Hematopoietic multipotent progenitor cell treated with erythropoietin and hydrocortisone succinate and interleukin-3 and kit ligand, for 15 days (in vitro differentiated cells): Measurements from ENCODE around the gene THEM4.

Source experiments
- DNase-seq: peaks from one replicate; pipeline ENCODE4 v3.0.0-alpha.2; 2015; ENCODE audit warnings: low spot score

Gene THEM4

DNA sequence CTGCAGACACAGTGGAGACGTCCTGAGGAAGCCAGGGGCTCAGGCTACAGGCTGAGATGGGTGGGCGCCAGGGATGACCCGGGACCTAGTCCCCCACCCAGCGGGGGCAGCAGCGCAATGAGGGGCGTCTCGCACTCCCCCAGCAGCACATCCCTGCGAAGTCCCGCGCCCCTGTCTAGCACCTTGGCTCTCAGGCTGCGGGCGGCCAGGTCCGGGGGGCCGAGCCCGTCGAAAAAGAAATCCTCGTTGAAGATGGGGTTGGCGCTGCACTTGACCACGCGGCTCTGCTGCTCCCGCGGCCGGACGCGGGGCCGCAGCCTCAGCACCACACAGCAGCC is 71.5 kb downstream of the THEM4 start:
- no peak for DNase-seq

DNA sequence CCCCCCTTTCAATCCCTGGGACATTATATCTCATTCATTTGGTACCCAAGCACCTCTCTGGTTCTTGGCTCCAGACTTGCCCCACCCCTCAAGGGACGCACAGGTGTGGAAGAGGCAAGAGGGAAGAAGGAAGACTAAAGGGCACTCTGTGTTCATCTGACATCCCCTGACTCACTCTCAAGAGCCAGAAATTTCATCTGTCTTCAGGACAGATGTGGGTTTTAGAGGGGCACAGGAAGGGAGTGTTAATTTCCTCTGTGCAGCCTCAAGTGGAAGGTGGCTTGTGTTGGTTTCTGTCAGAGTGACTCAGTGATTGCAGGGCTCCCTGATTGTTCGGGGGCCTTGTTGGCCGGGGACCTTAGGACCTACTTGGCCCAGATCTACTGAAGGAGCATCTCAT is 72.1 kb downstream of the THEM4 start:
- DNase-seq: no peak

DNA sequence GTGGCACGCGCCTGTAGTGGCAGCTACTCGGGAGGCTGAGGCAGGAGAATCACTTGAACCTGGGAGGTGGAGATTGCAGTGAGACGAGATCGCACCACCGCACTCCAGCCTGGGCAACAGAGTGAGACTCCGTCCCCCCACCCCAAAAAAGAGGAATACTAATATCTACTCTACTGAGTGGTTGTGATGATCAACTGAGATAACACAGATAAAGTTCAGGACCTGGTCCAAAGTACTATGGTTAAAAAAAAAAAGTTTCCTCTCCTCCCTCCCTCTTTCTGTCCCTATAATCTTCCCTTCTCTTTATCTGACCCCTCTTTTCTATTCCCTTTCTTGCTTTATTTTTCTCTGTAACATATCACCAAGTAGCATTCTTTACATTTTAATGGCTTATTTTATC is 73.7 kb downstream of the THEM4 start:
- DNase-seq: no peak

DNA sequence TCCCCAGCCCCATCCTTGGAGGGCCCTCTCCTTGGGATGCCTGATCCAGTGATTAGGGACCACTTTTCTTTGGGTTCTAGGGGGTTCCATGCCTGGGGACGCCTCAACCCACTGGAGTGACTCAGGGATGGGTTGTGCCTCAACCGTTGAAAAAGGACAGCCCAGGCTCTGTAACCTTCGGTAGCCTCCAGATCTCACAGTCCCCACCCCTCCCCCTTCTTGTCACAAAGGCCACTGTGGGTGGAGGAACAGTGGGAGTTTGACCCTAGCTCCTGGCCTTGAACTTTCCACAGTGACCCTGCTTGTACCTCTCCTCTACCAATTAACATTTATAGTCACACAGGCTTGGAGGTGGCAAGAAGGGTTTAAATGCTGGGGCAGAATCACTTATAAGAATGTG is 75.1 kb downstream of the THEM4 start:
- no peak for DNase-seq

DNA sequence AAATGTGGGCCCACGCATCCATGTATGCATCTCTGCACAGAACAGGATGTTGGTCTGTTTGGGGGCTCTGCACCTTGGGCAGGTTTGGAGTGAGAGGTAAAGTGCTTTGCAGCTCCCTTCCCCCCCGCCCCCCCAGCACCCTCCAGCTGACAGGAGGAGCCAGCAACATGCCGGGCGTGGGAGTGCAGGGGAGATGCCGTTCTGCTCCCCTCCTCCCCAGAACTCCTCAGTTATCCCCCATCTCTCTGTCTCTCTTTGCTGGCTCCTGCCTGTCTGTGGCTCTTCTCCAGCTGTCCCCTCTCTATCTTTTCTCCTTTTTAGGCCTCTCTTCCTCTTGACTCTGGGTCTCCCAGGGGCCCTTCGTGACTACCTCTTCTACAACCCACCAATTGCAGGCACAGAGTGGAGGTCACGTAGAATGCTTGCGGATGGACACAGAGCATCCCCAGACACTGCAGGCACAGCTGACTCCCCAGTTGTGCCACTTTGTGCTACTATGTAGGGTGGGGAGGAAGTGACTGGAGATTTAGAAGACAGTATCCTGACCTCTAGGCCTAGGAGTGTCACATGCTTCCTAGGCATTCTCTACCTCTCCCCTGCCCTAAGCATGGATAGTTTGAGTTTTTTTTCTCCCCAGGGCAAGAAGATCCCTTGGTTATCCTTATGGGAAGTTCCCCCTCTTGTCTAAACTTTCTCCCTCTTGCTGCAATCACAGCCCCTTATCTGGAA is 76.0 kb downstream of the THEM4 start:
- DNase-seq: no peak

DNA sequence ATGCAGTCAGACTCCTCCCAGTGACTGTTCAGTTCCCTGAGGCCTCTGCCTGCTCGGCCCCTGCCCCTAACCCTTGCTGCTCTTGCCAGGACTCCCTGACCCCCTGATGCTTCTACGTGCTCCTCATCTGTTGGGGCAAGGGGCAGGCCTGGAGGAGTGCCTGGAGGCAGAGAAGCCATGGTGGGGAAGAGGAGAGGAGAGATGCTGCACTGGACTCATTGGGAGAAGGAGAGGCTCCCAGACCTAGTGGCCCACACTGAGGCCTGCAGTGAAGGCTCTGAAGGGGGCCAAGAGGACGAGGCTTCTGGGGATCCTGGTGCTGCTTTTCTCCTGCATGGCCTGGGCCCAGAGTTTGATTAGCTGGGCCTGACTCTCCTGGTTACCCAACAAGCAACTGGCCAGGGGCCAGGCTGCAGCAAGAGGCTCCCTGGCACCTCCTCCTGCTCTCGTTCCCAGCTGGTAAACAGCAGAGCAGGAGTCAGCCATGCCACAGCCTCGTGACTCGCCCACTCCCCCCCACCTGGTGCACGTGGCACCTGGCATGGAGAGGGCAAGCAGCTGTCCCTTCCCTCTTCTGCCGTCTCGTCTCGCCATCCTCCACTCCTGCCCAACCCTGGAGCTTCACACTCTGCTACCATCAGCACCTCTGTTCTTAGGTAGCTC is 76.9 kb downstream of the THEM4 start:
- DNase-seq: no peak

DNA sequence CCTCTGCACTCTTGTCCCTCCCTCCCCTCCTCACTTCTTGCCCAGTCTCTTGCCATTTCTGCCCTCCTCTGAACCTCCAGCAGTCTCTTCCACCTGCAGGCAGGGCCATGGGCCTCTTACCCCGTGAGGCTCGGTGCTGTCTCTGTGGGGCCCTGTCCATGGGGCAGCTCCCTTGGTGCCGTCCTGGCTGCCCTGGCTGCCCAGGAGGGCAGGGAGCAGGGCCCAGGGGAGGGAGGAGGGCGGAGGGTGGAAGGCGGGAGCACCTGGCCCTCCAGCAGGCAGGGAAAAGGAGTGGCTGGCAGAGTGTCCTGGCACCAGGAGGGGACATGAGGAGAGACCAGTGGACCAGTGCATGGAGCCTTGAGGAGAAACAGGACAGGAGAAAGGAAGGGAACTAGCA is 77.7 kb downstream of the THEM4 start, which contains the start of gene RORC:
TSS of gene RORC (minus strand) at position 198 of the 400 bp plus-strand sequence. CDS start at position 160, 38 bp downstream.
- DNase-seq: no peak

DNA sequence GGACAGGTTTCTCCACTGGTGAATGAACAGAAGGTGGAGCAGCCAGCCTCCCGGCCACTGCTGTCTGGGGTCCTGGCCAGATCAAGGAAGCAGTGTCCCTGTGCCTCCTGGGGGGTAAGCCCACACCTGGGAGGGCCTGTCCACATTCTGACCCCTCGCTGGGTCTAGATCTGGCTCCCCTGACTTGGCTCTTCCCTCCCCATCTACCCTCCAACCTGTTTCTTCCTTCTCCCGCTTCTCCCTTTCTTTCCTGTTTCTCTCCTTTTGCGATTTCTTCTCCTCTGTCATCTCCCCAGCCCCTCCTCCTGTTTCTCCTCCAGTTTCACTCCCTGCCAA is 78.1 kb downstream of the THEM4 start:
- no peak for DNase-seq

DNA sequence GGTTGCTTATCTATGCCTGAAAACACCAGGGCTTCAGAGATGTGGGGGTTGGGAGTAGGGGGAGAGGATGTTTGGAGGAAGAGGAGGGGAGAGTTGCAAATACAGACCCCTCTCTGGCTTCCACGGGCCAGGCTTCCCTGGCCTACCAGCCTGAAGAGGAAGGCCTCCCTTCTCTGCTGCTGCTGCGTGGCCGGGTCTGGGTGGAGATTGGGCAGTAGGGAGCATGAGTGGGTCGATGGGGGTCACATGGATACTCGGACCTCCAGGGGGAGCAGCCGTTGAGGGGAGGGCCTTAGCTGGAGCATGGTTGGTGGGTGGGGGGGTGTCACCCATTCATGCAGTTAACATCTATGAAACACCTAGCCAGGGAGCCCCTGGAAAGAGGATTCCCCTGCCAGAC is 79.3 kb downstream of the THEM4 start:
- DNase-seq: no peak

DNA sequence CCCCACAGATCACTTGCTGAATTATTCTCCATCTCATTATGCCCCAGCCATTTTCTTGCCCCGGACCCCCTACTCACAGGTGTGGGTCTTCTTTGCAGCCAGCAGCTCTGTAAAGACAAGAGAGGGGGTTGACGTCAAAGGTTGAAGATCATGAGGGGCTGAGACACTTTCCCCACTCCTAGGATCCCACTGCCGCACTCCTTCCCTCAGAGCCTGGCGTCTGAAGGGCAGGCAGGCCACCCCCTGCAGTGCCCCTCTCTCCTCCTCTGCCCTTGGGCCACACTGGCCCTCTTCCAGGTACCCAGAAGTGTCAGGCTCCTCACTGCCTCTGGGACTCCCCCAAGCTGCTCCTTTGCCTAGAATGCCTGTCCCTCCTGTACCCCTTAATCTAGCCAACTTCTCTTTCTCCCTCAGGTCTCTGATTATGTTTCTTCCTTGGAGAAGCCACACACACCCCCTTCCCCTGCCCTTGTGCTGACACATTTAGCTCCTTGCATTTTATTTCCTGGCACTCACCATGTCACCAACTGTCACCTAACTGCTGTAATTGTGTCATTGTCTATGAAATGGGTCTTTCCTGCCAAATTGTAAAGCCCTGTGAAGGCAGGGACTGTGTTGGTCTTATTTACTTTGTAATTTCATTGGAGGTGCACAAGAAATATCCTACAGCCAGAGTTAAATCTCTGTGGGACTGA is 79.8 kb downstream of the THEM4 start:
- no peak for DNase-seq

DNA sequence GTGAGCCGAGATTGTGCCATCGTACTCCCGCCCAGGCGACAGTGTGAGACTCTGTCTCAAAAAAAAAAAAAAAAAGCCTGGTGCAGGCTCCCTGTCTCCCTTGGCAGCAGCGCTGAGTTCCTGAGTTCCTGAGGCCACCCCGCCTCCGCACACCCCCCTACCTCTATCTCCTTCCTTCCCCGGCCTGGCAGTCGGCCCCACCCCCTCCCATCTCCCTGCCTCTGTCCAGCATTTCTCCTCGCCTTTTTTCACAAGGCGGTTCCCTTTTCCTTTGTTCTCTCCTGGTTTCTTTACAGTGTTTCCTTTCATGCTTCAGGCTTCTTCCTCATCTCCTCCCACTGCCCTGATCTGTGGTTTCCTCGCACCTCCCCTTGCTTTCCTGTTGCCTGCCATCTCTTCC is 80.4 kb downstream of the THEM4 start:
- DNase-seq: no peak

DNA sequence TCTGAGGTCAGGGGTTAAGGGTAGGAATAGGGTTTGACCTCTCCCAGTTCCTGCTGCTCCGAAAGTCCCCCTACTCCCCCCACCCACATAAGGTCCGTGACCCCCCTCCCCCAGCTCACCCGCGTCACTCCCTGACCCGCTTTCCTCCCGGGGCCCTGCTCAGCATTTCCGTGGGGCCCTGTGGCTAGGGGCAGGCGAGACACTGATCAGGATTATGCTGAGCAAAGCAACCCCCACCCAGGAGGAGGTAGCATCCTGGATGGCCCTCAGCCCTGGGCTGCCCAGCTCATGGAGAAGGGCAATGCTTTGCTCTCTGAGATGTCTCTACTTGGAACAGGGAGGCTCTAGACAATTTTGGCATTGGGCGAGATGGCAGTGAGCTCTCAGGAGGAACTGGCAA is 81.5 kb downstream of the THEM4 start:
- no peak for DNase-seq

DNA sequence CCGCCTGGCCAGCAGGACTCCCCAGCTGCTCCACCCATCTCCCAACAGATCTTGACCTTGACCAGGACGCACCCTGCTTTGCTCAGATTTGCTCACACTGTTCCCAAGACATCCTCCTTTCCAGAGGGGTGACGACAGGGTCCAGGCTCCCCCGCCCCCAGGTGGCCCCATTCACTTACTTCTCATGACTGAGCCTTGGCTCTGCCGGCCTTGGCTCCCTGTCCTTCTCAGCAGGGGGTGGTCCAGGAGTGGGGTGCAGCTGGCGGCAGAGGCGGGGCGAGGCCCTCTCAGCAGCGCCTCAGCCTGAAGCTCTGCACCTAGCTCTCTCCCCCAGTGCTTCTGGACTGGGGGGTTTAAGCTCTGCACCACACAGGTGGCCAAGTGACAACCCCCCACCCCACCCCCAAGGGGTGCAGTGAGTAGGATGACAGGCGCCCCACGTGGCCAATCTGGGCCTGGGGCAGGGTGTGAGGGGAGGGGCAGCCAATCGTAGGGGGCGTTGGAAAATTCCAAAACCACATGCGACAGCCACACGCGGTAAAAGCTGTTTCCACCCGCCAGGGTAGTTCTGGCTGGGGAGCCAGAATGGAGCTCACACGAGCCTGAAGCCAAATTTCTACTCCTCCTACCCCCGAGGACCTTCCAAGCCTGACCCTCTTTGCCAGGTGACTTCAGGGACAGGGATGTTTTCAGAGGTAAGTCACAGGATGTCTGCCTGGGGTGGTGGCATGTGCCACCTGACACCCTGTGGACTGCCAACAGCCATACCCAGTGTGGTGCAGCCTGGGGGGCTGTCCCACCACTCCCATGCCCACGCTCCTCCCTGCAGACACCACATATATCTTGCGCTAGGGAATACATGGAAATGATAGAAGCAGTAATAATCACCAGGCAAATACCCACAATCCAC is 83.3 kb downstream of the THEM4 start:
- DNase-seq: no peak

DNA sequence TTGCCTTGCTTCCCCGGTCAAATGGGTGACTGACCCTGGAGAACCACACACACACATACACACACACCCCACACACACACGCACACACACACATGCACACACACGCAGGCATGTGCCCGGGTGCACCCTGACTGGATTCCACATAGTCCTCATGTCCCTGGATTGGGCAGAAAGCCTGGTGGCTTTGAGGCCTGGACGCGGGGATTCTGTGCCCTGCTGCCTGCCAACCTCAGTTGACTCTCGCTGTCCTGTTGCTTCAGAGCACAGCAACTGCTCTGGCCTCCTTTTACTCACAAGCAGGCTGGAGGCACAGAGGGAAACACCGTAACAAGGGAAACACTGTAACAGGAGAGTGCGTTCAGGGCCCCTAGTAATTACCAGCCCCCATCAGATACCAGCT is 84.1 kb downstream of the THEM4 start:
- no peak for DNase-seq
